Measurements from ENCODE around the gene SORCS2.
A peak's percentile ranks its signal among the peaks of the same experiment; 100 is the strongest.

The SORCS2 gene

DNA sequence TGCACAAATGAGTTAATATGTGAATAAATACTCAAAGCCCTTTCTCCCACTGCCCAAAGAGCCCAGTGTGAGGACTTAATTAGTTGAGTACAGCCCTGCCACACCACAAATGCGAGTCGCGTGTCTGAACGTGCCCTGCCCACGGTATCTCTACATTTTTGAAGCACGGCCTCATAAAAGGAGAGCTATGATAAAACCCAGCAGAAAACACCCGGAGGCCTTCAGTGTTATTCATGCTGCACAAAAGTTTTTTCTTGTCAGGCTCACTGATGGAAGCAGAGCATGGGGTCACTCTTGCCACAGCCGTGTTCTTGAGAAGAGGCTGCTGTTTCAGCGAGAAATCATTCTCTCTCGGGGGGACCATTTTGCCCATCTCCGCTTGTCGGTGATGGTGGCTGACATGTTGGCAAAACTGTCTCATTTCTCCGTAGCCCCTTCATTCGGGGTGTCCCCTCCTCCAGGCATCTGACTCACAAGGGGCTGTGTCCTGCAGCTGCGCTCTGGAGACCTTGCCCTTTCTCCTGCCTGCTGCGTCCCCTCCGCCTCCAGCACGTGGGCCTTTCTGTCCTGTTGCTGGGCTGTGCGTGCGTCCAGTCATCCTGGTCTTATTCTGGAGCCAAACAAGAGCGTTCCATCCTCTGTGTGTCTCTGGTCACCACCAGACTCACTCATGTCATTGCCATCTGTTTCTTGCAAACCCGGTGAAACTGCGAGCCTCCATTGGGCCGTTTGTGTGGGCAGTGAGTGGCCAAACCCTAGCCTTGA is 88.8 kb downstream of the SORCS2 start:
- no peak overlapping the region for H3K4me3 ChIP-seq (ENCODE audit: control insufficient read depth in 1 of 7, extremely low read depth in 1 of 7, insufficient read depth in 4 of 7, low read depth in 2 of 7, low read length in 6 of 7)
- no peaks in the 10 kb centered on the region for H3K36me3 ChIP-seq (ENCODE audit: control insufficient read depth in 4 of 4, insufficient read depth in 4 of 4, low read length in 3 of 4)
- peaks cover 0 to 71% (median 7%) of the 10 kb centered on the region in 5 experiments for H3K27me3 ChIP-seq (replicated peaks in 2 of 5; ENCODE audit: control insufficient read depth in 4 of 5, insufficient read depth in 5 of 5, low read length in 4 of 5)
- DNase-seq = no peak
- ChIA-PET POLR2A (no interaction called here), CTCF (no interaction called here)
- H3K9me3 ChIP-seq (ENCODE audit: control extremely low read depth in 1 of 5, control insufficient read depth in 4 of 5, insufficient read depth in 2 of 5, low read depth in 1 of 5, low read length in 4 of 5) = no peaks in the 10 kb centered on the region
- WGBS (ENCODE audit: insufficient coverage) = 92% methylated on average over 24 of the region's 24 CpGs
- peaks cover 0 to 10% (median 3%) of the 10 kb centered on the region in 4 experiments for H3K4me1 ChIP-seq (ENCODE audit: control extremely low read depth in 1 of 4, control insufficient read depth in 4 of 4, insufficient read depth in 4 of 4, low read length in 3 of 4)
- H3K27ac ChIP-seq (ENCODE audit: insufficient read depth in 1 of 2, low read depth in 1 of 2, low read length in 2 of 2, poor library complexity in 1 of 2, severe bottlenecking in 2 of 2) = no peak overlapping the region

DNA sequence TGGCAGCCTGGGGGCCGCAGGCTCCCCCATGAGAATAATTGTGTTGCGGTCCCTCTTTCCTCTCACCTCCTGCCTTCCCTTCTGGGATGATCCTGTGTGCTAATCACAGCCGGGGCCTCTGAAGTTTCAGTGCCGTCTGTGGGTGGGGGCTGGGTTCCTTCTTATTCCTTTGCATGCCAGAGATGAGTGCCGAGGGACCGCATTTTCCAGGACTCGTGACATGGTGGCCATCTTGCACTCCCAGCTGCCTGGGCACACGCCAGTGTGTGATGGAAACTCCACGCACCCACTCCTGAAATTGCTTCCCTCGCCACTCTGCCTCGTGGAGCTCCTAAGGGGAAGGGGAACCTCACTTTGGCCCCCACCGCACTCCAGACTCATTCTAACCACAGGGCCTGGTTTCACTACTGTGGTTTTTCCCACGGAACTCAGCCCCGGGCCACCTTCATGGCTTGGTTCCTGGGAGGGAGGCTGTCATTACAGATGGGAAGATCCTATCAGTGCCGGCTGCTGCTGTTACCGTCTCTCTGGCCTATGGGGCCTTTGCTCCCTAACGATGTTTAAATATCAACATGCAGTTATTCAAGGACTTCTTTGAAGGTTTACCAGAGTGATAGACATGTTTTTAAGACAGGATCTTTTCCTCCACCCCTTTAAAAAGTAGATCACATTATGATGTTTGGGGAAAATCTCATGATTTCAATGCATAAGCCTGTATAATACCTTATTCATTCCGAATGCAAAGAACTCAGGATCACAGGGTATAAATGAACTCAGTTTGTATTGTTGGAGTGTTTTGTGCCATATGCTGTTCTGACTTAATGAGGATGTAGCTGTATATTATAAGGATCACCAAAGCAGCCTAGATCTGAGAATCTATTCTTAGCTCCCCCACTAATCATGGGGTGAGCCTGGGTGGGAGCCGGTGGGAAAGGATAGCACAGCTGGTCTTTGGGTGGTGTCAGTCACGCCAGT is 89.6 kb downstream of the SORCS2 start:
- H3K36me3 ChIP-seq (ENCODE audit: control insufficient read depth in 4 of 4, insufficient read depth in 4 of 4, low read length in 3 of 4) = no peaks in the 10 kb centered on the region
- H3K4me1 ChIP-seq (ENCODE audit: control extremely low read depth in 1 of 4, control insufficient read depth in 4 of 4, insufficient read depth in 4 of 4, low read length in 3 of 4) = peaks cover 0 to 10% (median 3%) of the 10 kb centered on the region in 4 experiments
- 40% methylated on average over 19 of the region's 20 CpGs for WGBS (ENCODE audit: insufficient coverage)
- ChIA-PET CTCF (no interaction called here), POLR2A (no interaction called here)
- DNase-seq = peak in 1 of 3 donors; percentile 4
- H3K27ac ChIP-seq (ENCODE audit: insufficient read depth in 1 of 2, low read depth in 1 of 2, low read length in 2 of 2, poor library complexity in 1 of 2, severe bottlenecking in 2 of 2) = no peak overlapping the region
- peaks cover 0 to 73% (median 6%) of the 10 kb centered on the region in 5 experiments for H3K27me3 ChIP-seq (replicated peaks in 2 of 5; ENCODE audit: control insufficient read depth in 4 of 5, insufficient read depth in 5 of 5, low read length in 4 of 5)
- no peak overlapping the region for H3K4me3 ChIP-seq (ENCODE audit: control insufficient read depth in 1 of 7, extremely low read depth in 1 of 7, insufficient read depth in 4 of 7, low read depth in 2 of 7, low read length in 6 of 7)
- no peaks in the 10 kb centered on the region for H3K9me3 ChIP-seq (ENCODE audit: control extremely low read depth in 1 of 5, control insufficient read depth in 4 of 5, insufficient read depth in 2 of 5, low read depth in 1 of 5, low read length in 4 of 5)

DNA sequence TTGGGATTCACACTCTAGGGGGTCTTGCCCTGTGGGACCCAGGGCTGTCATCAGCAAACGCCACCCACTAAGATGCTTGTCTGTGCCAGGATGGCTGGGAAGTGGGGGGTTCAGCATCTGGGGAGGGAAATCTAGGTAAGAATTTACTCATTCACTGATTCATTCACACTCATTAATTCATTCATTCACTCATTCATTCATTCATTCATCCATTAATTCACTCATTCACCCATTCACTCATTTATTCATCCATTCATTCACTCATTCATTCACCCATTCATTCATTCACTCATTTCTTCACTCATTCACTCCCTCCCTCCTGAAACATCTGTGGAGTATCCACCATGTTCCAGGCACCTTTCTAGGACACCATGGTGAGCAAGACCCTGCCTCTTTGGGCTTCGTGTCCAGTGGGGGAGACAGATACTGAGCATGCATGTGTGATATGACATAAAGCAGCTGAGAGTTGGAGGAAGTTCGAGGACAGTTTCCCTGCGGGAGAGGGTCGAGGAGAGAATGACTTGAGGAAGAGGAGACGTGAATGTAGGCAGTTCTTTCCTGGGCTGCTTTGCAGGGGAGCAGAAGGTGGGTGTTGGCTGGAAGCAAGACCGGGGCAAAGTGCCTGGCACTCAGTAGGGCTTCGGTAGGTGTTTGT is 90.6 kb downstream of the SORCS2 start:
- no peak overlapping the region for H3K4me3 ChIP-seq (ENCODE audit: control insufficient read depth in 1 of 7, extremely low read depth in 1 of 7, insufficient read depth in 4 of 7, low read depth in 2 of 7, low read length in 6 of 7)

DNA sequence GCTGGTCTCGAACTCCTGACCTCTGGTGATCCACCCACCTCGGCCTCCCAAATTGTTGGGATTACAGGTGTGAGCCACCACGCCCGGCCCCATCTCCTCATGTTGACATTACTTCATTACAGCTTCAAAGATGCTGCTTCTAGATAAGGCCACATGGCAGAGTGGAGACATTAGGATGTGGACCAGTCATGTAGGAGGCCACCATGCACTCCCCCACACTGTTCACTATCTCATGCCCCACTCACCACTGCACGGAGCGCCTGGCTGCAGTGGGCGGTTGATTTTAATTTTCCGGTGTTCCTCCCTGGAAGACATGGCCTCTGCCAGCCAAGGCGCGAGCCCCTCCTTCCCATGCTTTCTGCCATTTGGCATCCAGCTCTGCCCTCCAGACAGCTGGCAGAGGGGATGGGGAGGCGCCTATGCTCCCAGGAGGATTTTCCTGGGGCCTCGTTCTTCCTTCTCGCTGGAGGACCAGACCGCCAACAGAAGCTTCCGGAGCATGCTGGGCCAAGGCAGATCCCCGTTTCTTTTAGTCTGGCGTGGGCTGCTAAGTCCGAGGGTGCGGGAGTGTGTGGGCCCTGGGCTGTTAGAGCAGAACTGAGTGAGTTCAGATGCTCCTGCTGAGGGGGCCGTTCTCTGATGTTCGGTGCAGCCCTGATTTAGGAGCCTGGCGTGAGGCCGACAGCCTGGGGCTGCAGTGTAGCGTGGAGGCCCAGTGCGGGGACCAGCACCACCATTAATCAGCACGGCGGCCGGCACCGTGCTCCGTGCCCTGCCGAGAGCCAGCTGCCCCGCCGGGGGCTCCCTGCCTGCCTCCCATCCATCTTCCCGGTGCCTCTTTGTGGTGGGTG is 93.1 kb downstream of the SORCS2 start:
- Histone ChIP-seq H3K27ac (ENCODE audit: insufficient read depth in 1 of 2, low read depth in 1 of 2, low read length in 2 of 2, poor library complexity in 1 of 2, severe bottlenecking in 2 of 2) (no peak overlapping the region), H3K36me3 (ENCODE audit: control insufficient read depth in 4 of 4, insufficient read depth in 4 of 4, low read length in 3 of 4) (no peaks in the 10 kb centered on the region), H3K9me3 (ENCODE audit: control extremely low read depth in 1 of 5, control insufficient read depth in 4 of 5, insufficient read depth in 2 of 5, low read depth in 1 of 5, low read length in 4 of 5) (no peaks in the 10 kb centered on the region), H3K4me3 (ENCODE audit: control insufficient read depth in 1 of 7, extremely low read depth in 1 of 7, insufficient read depth in 4 of 7, low read depth in 2 of 7, low read length in 6 of 7) (no peak overlapping the region), H3K4me1 (ENCODE audit: control extremely low read depth in 1 of 4, control insufficient read depth in 4 of 4, insufficient read depth in 4 of 4, low read length in 3 of 4) (peaks cover 0 to 10% (median 3%) of the 10 kb centered on the region in 4 experiments), H3K27me3 (replicated peaks in 2 of 5; ENCODE audit: control insufficient read depth in 4 of 5, insufficient read depth in 5 of 5, low read length in 4 of 5) (peaks cover 0 to 73% (median 3%) of the 10 kb centered on the region in 5 experiments)
- no peak for DNase-seq
- CTCF ChIA-PET = no interaction called here
- POLR2A ChIA-PET = no interaction called here
- WGBS (ENCODE audit: insufficient coverage) = 80% methylated on average over 30 of the region's 34 CpGs

More for the DNA sequence above, 90.6 kb downstream of the SORCS2 start:
- H3K27me3 ChIP-seq (replicated peaks in 2 of 5; ENCODE audit: control insufficient read depth in 4 of 5, insufficient read depth in 5 of 5, low read length in 4 of 5) = peaks cover 0 to 81% (median 6%) of the 10 kb centered on the region in 5 experiments
- POLR2A ChIA-PET = no interaction called here
- no peak overlapping the region for H3K27ac ChIP-seq (ENCODE audit: insufficient read depth in 1 of 2, low read depth in 1 of 2, low read length in 2 of 2, poor library complexity in 1 of 2, severe bottlenecking in 2 of 2)
- CTCF ChIA-PET = no interaction called here
- no peak for DNase-seq
- H3K36me3 ChIP-seq (ENCODE audit: control insufficient read depth in 4 of 4, insufficient read depth in 4 of 4, low read length in 3 of 4) = no peaks in the 10 kb centered on the region
- H3K9me3 ChIP-seq (ENCODE audit: control extremely low read depth in 1 of 5, control insufficient read depth in 4 of 5, insufficient read depth in 2 of 5, low read depth in 1 of 5, low read length in 4 of 5) = no peaks in the 10 kb centered on the region
- peaks cover 0 to 10% (median 3%) of the 10 kb centered on the region in 4 experiments for H3K4me1 ChIP-seq (ENCODE audit: control extremely low read depth in 1 of 4, control insufficient read depth in 4 of 4, insufficient read depth in 4 of 4, low read length in 3 of 4)
- 88% methylated on average over 8 of the region's 8 CpGs for WGBS (ENCODE audit: insufficient coverage)

DNA sequence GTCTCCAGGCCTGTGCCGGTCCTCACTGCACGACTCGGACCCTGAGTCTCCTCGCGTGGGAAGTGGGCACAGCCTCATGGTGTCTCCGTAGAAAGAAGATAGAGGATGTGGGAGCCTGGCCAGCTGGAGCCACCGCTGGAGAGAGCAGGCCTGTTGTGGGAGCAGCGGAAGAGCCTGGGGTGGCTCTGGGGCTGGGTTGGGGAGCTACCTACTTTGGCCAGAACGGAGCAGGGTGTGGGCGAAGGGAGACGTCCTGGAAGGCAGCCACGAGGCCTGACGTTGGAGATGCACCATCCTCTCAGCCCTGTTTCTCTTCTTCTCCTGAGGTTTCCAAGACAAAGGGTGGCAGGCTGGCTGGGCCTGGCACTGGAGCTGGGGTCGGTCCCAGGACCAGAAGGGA is 93.8 kb downstream of the SORCS2 start:
- H3K4me3 ChIP-seq (ENCODE audit: control insufficient read depth in 1 of 7, extremely low read depth in 1 of 7, insufficient read depth in 4 of 7, low read depth in 2 of 7, low read length in 6 of 7) = no peak overlapping the region
- H3K4me1 ChIP-seq (ENCODE audit: control extremely low read depth in 1 of 4, control insufficient read depth in 4 of 4, insufficient read depth in 4 of 4, low read length in 3 of 4) = peaks cover 0 to 10% (median 3%) of the 10 kb centered on the region in 4 experiments
- no peaks in the 10 kb centered on the region for H3K36me3 ChIP-seq (ENCODE audit: control insufficient read depth in 4 of 4, insufficient read depth in 4 of 4, low read length in 3 of 4)
- H3K9me3 ChIP-seq (ENCODE audit: control extremely low read depth in 1 of 5, control insufficient read depth in 4 of 5, insufficient read depth in 2 of 5, low read depth in 1 of 5, low read length in 4 of 5) = no peaks in the 10 kb centered on the region
- H3K27me3 ChIP-seq (replicated peaks in 2 of 5; ENCODE audit: control insufficient read depth in 4 of 5, insufficient read depth in 5 of 5, low read length in 4 of 5) = peaks cover 0 to 75% (median 3%) of the 10 kb centered on the region in 5 experiments
- no peak overlapping the region for H3K27ac ChIP-seq (ENCODE audit: insufficient read depth in 1 of 2, low read depth in 1 of 2, low read length in 2 of 2, poor library complexity in 1 of 2, severe bottlenecking in 2 of 2)
- POLR2A ChIA-PET = no interaction called here
- CTCF ChIA-PET = no interaction called here
- 74% methylated on average over 11 of the region's 14 CpGs for WGBS (ENCODE audit: insufficient coverage)
- no peak for DNase-seq

DNA sequence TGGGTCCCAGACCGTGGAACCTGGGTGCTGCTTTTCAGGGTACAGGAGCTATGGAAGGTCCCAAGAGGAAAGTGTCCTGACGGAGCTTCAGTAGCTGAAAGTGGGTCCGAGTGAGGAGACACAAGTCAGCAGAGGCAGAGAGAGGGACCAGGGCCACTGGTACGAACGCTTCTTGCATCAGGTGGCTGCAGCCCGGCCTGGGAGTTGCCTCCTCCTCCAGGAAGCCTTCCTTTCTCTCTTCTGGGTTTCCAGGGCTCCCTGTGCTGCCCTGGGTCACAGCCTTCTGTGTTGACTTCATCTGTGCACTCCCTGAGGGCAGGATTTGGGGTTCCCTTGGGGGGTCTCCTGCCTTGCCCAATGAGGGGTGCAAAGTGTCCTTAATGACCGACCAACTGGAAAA is 94.5 kb downstream of the SORCS2 start:
- 92% methylated on average over 7 of the region's 7 CpGs for WGBS (ENCODE audit: insufficient coverage)
- no peak overlapping the region for H3K4me3 ChIP-seq (ENCODE audit: control insufficient read depth in 1 of 7, extremely low read depth in 1 of 7, insufficient read depth in 4 of 7, low read depth in 2 of 7, low read length in 6 of 7)
- no peaks in the 10 kb centered on the region for H3K36me3 ChIP-seq (ENCODE audit: control insufficient read depth in 4 of 4, insufficient read depth in 4 of 4, low read length in 3 of 4)
- H3K27ac ChIP-seq (ENCODE audit: insufficient read depth in 1 of 2, low read depth in 1 of 2, low read length in 2 of 2, poor library complexity in 1 of 2, severe bottlenecking in 2 of 2) = no peak overlapping the region
- H3K9me3 ChIP-seq (ENCODE audit: control extremely low read depth in 1 of 5, control insufficient read depth in 4 of 5, insufficient read depth in 2 of 5, low read depth in 1 of 5, low read length in 4 of 5) = no peaks in the 10 kb centered on the region
- DNase-seq = no peak
- peaks cover 0 to 9% (median 3%) of the 10 kb centered on the region in 4 experiments for H3K4me1 ChIP-seq (ENCODE audit: control extremely low read depth in 1 of 4, control insufficient read depth in 4 of 4, insufficient read depth in 4 of 4, low read length in 3 of 4)
- ChIA-PET POLR2A (no interaction called here), CTCF (no interaction called here)
- H3K27me3 ChIP-seq (replicated peaks in 2 of 5; ENCODE audit: control insufficient read depth in 4 of 5, insufficient read depth in 5 of 5, low read length in 4 of 5) = peaks cover 0 to 74% (median 3%) of the 10 kb centered on the region in 5 experiments

Data from common myeloid progenitor, CD34-positive (primary cell).